Cardiac muscle cell (in vitro differentiated cells and primary cell): ENCODE data around the gene LRP1B. TPM values are rescaled to one million over a fixed set of nuclear protein-coding genes. Genes with fewer than 3 reads are reported as not detected.

Source experiments
- DNase-seq, 2 donors: peaks; one replicate each; pipeline versions ENCODE4 v3.0.0 to v3.0.0-alpha.2; 2010 to 2017; ENCODE audit warnings: low read depth in 1 of 2, low spot score in 1 of 2
- H3K27ac ChIP-seq: fragments of 200-600 bp; sonication (generic); 2 replicates; pipeline ENCODE4 v1.5.1; 2016
- H3K27me3 ChIP-seq: fragments of 200-600 bp; sonication (generic); 2 replicates; pipeline ENCODE4 v1.6.0; 2016; ENCODE audit warnings: control low read depth
- H3K36me3 ChIP-seq: fragments of 200-600 bp; sonication (generic); 2 replicates; pipeline ENCODE4 v1.5.1; 2016; ENCODE audit warnings: control low read depth
- H3K4me1 ChIP-seq: fragments of 200-600 bp; sonication (generic); 2 replicates; pipeline ENCODE4 v1.8.1; 2017; ENCODE audit warnings: low read depth, mild to moderate bottlenecking, mixed run types
- H3K4me3 ChIP-seq: fragments of 200-600 bp; sonication (generic); 2 replicates; pipeline ENCODE4 v1.5.1; 2016; ENCODE audit warnings: mild to moderate bottlenecking
- H3K9me3 ChIP-seq: fragments of 200-600 bp; sonication (generic); 2 replicates; pipeline ENCODE4 v1.5.1; 2017; ENCODE audit warnings: low read depth, mild to moderate bottlenecking, control low read depth
- CTCF ChIP-seq: IDR thresholded peaks from 2 replicates; pipeline ENCODE4 v1.5.1; 2012; ENCODE audit warnings: low read depth, mild to moderate bottlenecking, low read length
- polyA plus RNA-seq: library from polyadenylated mRNA; unstranded; fragments of >200 nt; fragmentation: Nextera tagmentation; extraction: Ambion mirVana; gene quantifications from 2 replicates; pipeline ENCODE4 v1.2.1, GENCODE V29; 2016
- total RNA-seq: library from RNA; depleted of rRNA; stranded (reverse); fragments of >200 nt; gene quantifications from 2 replicates; pipeline ENCODE4 v1.2.3, GENCODE V29; 2016

The LRP1B gene
- total and polyA plus RNA-seq, 2 experiments from 2014 or later = 1.2 to 2.5 TPM

- no peaks in the 10 kb centered on the region for H3K36me3 ChIP-seq
- H3K27me3 ChIP-seq = no peaks in the 10 kb centered on the region
- H3K27ac ChIP-seq = no peak overlapping the region
- H3K4me3 ChIP-seq = no peak overlapping the region
- no peak for DNase-seq
- TF ChIP-seq CTCF = no peak
- no peaks in the 10 kb centered on the region for H3K9me3 ChIP-seq
- H3K4me1 ChIP-seq = no peaks in the 10 kb centered on the region
These were observed 824.4 kb downstream of the LRP1B start for GRCh38 chr2:141306368-141306767.

GRCh38 chr2:141301551-141301950, 829.3 kb downstream of the LRP1B start:
- TF ChIP-seq CTCF = no peak
- H3K27ac ChIP-seq = no peak overlapping the region
- no peaks in the 10 kb centered on the region for H3K4me1 ChIP-seq
- no peak for DNase-seq
- no peaks in the 10 kb centered on the region for H3K36me3 ChIP-seq
- H3K4me3 ChIP-seq = no peak overlapping the region
- H3K9me3 ChIP-seq = no peaks in the 10 kb centered on the region
- H3K27me3 ChIP-seq = no peaks in the 10 kb centered on the region

GRCh38 chr2:141280037-141280436, 850.8 kb downstream of the LRP1B start:
- no peak for DNase-seq
- Histone ChIP-seq H3K9me3 (no peaks in the 10 kb centered on the region), H3K36me3 (no peaks in the 10 kb centered on the region), H3K27me3 (no peaks in the 10 kb centered on the region), H3K27ac (no peak overlapping the region), H3K4me1 (no peaks in the 10 kb centered on the region), H3K4me3 (no peak overlapping the region)
- TF ChIP-seq CTCF = no peak

GRCh38 chr2:141271346-141271745, 859.5 kb downstream of the LRP1B start:
- Histone ChIP-seq H3K27me3 (no peaks in the 10 kb centered on the region), H3K4me3 (no peak overlapping the region), H3K4me1 (no peaks in the 10 kb centered on the region), H3K9me3 (no peaks in the 10 kb centered on the region), H3K36me3 (no peaks in the 10 kb centered on the region), H3K27ac (no peak overlapping the region)
- DNase-seq = no peak
- TF ChIP-seq CTCF = no peak

GRCh38 chr2:141264848-141265247, 866.0 kb downstream of the LRP1B start:
- no peak overlapping the region for H3K27ac ChIP-seq
- H3K4me3 ChIP-seq = no peak overlapping the region
- no peaks in the 10 kb centered on the region for H3K4me1 ChIP-seq

More at GRCh38 chr2:141264848-141265247, 866.0 kb downstream of the LRP1B start:
- Histone ChIP-seq H3K27me3 (no peaks in the 10 kb centered on the region), H3K36me3 (no peaks in the 10 kb centered on the region), H3K9me3 (no peaks in the 10 kb centered on the region)
- no peak for DNase-seq
- TF ChIP-seq CTCF = no peak
